Left lung (tissue), 10 donors: ENCODE data around the gene AGPAT3. TPM values are rescaled to one million over a fixed set of nuclear protein-coding genes. Genes with fewer than 3 reads are reported as not detected.

ENCODE experiments used
- ATAC-seq: fragments of 200-7000 bp; cut with Tn5 transposase; one replicate; pipeline ENCODE4 v1.9.1; 2020; ENCODE audit warnings: moderate library complexity
- DNase-seq, 4 donors: peaks; one replicate each; pipeline ENCODE4 v3.0.0-alpha.2; 2013 to 2020
- H3K27ac ChIP-seq, 2 donors: fragments of 200-600 bp; sonication (generic) in 1 of 2; one replicate each; pipeline versions ENCODE4 v1.5.0 to v1.8.0; 2020 to 2021
- H3K27me3 ChIP-seq, 2 donors: fragments of 200-600 bp; sonication (generic) in 1 of 2; one replicate each; pipeline versions ENCODE4 v1.5.0 to v1.8.0; 2020 to 2021
- H3K36me3 ChIP-seq, 2 donors: fragments of 200-600 bp; sonication (generic) in 1 of 2; one replicate each; pipeline versions ENCODE4 v1.5.0 to v1.8.0; 2020 to 2021
- H3K4me1 ChIP-seq, 2 donors: fragments of 200-600 bp; one replicate each; pipeline ENCODE4 v1.8.0; 2021
- H3K4me3 ChIP-seq, 2 donors: fragments of 200-600 bp; sonication (generic) in 1 of 2; one replicate each; pipeline versions ENCODE4 v1.5.0 to v1.8.0; 2020 to 2021; ENCODE audit warnings: mild to moderate bottlenecking in 1 of 2
- H3K9me3 ChIP-seq, 2 donors: fragments of 200-600 bp; sonication (generic) in 1 of 2; one replicate each; pipeline versions ENCODE4 v1.5.0 to v1.8.0; 2020 to 2021
- CTCF ChIP-seq, 2 donors: fragments of 200-600 bp; sonication (generic) in 1 of 2; IDR thresholded peaks; one replicate each; pipeline versions ENCODE4 v1.5.0 to v1.8.0; 2021; ENCODE audit warnings: antibody characterized with exemption in 2 of 2
- intact Hi-C, 2 donors: fragments of 100-400 bp; cut with DNase I; formaldehyde crosslinking; loops; one replicate each; pipeline versions ENCODE4 v1.11.2 to v1.14.2; 2022
- polyA plus RNA-seq, 6 donors: library from polyadenylated mRNA; unstranded; fragments of 120-200 nt; gene quantifications; one replicate each; pipeline ENCODE4 v1.2.1, GENCODE V29; 2013; ENCODE audit not compliant: insufficient read length in 6 of 6
- total RNA-seq, 2 donors: library from RNA; stranded (reverse); fragmentation: NEBNext Ultra II Directional; extraction: Animal tissue kit (Norgen Biotek cat#: 25700); gene quantifications; one replicate each; pipeline ENCODE4 v1.2.1, GENCODE V29; 2021
- donor health status: DM: no; HTN: yes; CAD: no.
- donor health status: DM: no; HTN: no; CAD: no.

The AGPAT3 gene
- total and polyA plus RNA-seq, 8 donors, result 37.4 to 111 (median 42.8) TPM

GRCh38 chr21:43848771-43849170 lies 16.3 kb upstream of the AGPAT3 start:
- Histone ChIP-seq H3K9me3 (peaks cover 0 to 4% of the 10 kb centered on the region in 2 donors), H3K27ac (no peak overlapping the region), H3K27me3 (no peaks in the 10 kb centered on the region), H3K4me3 (no peak overlapping the region), H3K36me3 (no peaks in the 10 kb centered on the region), H3K4me1 (peaks cover 0 to 4% of the 10 kb centered on the region in 2 donors)
- no peak for TF ChIP-seq CTCF (IDR thresholded peaks at IDR 0.05)
- intact Hi-C loops, result no loop called here
- peak in 1 of 4 donors; percentile 71 for DNase-seq
- no peak for ATAC-seq

- peak in 1 of 4 donors; percentile 78 for DNase-seq
- Histone ChIP-seq H3K4me3 (no peak overlapping the region), H3K27ac (no peak overlapping the region), H3K4me1 (peaks cover 0 to 5% of the 10 kb centered on the region in 2 donors), H3K36me3 (no peaks in the 10 kb centered on the region), H3K9me3 (peaks cover 0 to 4% of the 10 kb centered on the region in 2 donors), H3K27me3 (no peaks in the 10 kb centered on the region)
- no peak for TF ChIP-seq CTCF (IDR thresholded peaks at IDR 0.05)
- intact Hi-C loops, result no loop called here
- ATAC-seq, result peak; percentile 46
Measured at GRCh38 chr21:43849532-43850299, 15.3 kb upstream of the AGPAT3 start.

- intact Hi-C loops, result no loop called here
- no peak overlapping the region for H3K27ac ChIP-seq
- no peak overlapping the region for H3K4me3 ChIP-seq
- no peak for DNase-seq
- peaks cover 0 to 15% of the 10 kb centered on the region in 2 donors for H3K4me1 ChIP-seq
- no peak for TF ChIP-seq CTCF (IDR thresholded peaks at IDR 0.05)
- ATAC-seq, result no peak
- H3K36me3 ChIP-seq, result no peaks in the 10 kb centered on the region
- H3K27me3 ChIP-seq, result no peaks in the 10 kb centered on the region
- H3K9me3 ChIP-seq, result peaks cover 0 to 4% of the 10 kb centered on the region in 2 donors
Measured at GRCh38 chr21:43850728-43851295, 14.2 kb upstream of the AGPAT3 start.

- Histone ChIP-seq H3K4me1 (peaks cover 0 to 16% of the 10 kb centered on the region in 2 donors), H3K36me3 (no peaks in the 10 kb centered on the region), H3K27me3 (no peaks in the 10 kb centered on the region), H3K27ac (no peak overlapping the region), H3K9me3 (peaks cover 0 to 4% of the 10 kb centered on the region in 2 donors), H3K4me3 (no peak overlapping the region)
- TF ChIP-seq CTCF (IDR thresholded peaks at IDR 0.05), result no peak
- intact Hi-C loops, result no loop called here
- ATAC-seq, result no peak
- peak in 1 of 4 donors; percentile 25 for DNase-seq
Measured at GRCh38 chr21:43851593-43851992, 13.4 kb upstream of the AGPAT3 start.
